Measurements from ENCODE around the gene SCNN1B. TPM values are rescaled to one million over a fixed set of nuclear protein-coding genes. Genes with fewer than 3 reads are reported as not detected.

Gene SCNN1B
- total RNA-seq, 1 donor from 2014 or later, result not detected

DNA sequence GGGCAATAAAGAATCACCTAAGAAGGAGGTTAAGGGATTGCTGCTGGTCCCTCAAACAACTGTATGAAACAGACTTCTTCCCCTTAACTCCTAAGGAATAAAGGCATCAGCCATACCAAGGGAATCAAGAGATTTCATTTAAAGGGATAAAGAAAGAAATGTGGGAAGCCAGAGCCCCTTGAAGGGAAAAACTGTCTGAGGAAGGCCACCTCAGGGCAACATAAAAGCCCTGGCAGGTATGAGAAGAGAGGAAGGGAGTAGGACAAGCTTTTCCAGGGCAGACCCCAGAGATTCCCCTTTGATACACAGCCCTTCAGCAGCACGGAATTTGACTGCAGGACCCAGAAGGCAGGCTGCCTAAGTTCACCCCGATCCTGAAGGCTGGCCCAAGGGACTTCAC lies 107.4 kb downstream of the SCNN1B start:
- peaks cover 16% of the 10 kb centered on the region for H3K4me1 Mint-ChIP-seq
- DNase-seq (ENCODE audit: low read depth, low spot score), result no peak
- H3K9me3 Mint-ChIP-seq, result no peaks in the 10 kb centered on the region
- TF ChIP-seq, protein P1, sequence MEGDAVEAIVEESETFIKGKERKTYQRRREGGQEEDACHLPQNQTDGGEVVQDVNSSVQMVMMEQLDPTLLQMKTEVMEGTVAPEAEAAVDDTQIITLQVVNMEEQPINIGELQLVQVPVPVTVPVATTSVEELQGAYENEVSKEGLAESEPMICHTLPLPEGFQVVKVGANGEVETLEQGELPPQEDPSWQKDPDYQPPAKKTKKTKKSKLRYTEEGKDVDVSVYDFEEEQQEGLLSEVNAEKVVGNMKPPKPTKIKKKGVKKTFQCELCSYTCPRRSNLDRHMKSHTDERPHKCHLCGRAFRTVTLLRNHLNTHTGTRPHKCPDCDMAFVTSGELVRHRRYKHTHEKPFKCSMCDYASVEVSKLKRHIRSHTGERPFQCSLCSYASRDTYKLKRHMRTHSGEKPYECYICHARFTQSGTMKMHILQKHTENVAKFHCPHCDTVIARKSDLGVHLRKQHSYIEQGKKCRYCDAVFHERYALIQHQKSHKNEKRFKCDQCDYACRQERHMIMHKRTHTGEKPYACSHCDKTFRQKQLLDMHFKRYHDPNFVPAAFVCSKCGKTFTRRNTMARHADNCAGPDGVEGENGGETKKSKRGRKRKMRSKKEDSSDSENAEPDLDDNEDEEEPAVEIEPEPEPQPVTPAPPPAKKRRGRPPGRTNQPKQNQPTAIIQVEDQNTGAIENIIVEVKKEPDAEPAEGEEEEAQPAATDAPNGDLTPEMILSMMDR (conservative IDR thresholded peaks at IDR 0.05), result no peak
- H3K4me3 Mint-ChIP-seq, result no peak overlapping the region
- H3K27ac Mint-ChIP-seq (ENCODE audit: unreplicated experiment), result no peak overlapping the region
- H3K36me3 Mint-ChIP-seq (ENCODE audit: low read depth), result peaks cover 7% of the 10 kb centered on the region
- H3K27me3 Mint-ChIP-seq (ENCODE audit: low read depth), result no peaks in the 10 kb centered on the region

- Mint-ChIP-seq H3K9me3 (no peaks in the 10 kb centered on the region), H3K27me3 (ENCODE audit: low read depth) (no peaks in the 10 kb centered on the region), H3K4me1 (peaks cover 16% of the 10 kb centered on the region), H3K36me3 (ENCODE audit: low read depth) (peaks cover 7% of the 10 kb centered on the region), H3K27ac (ENCODE audit: unreplicated experiment) (peak overlapping the region; percentile 45), H3K4me3 (no peak overlapping the region)
- TF ChIP-seq, protein P1 (conservative IDR thresholded peaks at IDR 0.05), result no peak
- DNase-seq (ENCODE audit: low read depth, low spot score), result no peak
Measured at GRCh38 chr16:23410176-23410575, 108.1 kb downstream of the SCNN1B start.

- TF ChIP-seq, protein P1 (conservative IDR thresholded peaks at IDR 0.05), result no peak
- Mint-ChIP-seq H3K4me3 (no peak overlapping the region), H3K9me3 (no peaks in the 10 kb centered on the region), H3K4me1 (peaks cover 4% of the 10 kb centered on the region), H3K36me3 (ENCODE audit: low read depth) (peaks cover 7% of the 10 kb centered on the region), H3K27me3 (ENCODE audit: low read depth) (no peaks in the 10 kb centered on the region), H3K27ac (ENCODE audit: unreplicated experiment) (no peak overlapping the region)
- DNase-seq (ENCODE audit: low read depth, low spot score), result no peak
Measured at GRCh38 chr16:23414731-23415130, 112.6 kb downstream of the SCNN1B start.

- no peaks in the 10 kb centered on the region for H3K4me1 Mint-ChIP-seq
- no peaks in the 10 kb centered on the region for H3K27me3 Mint-ChIP-seq (ENCODE audit: low read depth)
- TF ChIP-seq, protein P1 (conservative IDR thresholded peaks at IDR 0.05), result no peak
- no peaks in the 10 kb centered on the region for H3K9me3 Mint-ChIP-seq
- DNase-seq (ENCODE audit: low read depth, low spot score), result no peak
- H3K4me3 Mint-ChIP-seq, result no peak overlapping the region
- H3K27ac Mint-ChIP-seq (ENCODE audit: unreplicated experiment), result no peak overlapping the region
- H3K36me3 Mint-ChIP-seq (ENCODE audit: low read depth), result peaks cover 3% of the 10 kb centered on the region
Measured at GRCh38 chr16:23416816-23417215, 114.7 kb downstream of the SCNN1B start.

- Mint-ChIP-seq H3K4me3 (no peak overlapping the region), H3K27ac (ENCODE audit: unreplicated experiment) (no peak overlapping the region), H3K4me1 (no peaks in the 10 kb centered on the region), H3K9me3 (no peaks in the 10 kb centered on the region), H3K27me3 (ENCODE audit: low read depth) (no peaks in the 10 kb centered on the region), H3K36me3 (ENCODE audit: low read depth) (peaks cover 3% of the 10 kb centered on the region)
- DNase-seq (ENCODE audit: low read depth, low spot score), result no peak
- TF ChIP-seq, protein P1 (conservative IDR thresholded peaks at IDR 0.05), result no peak
Measured at GRCh38 chr16:23420011-23420410, 117.9 kb downstream of the SCNN1B start.
